ENCODE data around the gene TMEM273.

Gene TMEM273

DNA sequence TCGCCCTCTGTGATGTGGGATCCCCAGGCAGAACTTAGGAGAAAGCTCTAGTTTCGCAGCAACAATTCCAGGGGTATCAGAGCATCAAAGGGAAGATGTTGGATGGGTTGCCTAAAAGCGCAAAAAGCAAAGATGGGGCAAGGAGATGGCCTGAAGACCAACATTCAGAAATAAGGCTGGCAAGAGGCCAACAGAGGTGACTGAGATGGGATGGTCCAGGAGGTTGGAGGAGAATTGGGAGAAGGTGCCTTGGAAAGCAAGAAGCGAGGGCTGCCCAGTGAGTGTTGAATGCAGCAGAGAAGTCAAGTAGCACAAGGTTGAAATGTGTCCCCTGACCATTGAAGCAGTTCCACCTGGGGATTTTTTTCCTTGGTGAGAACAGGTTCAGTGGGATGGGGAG is 38.4 kb upstream of the TMEM273 start:
- TF ChIP-seq FOXM1 (IDR thresholded peaks at IDR 0.05; ENCODE audit: borderline replicate concordance, low read depth): no peak
- no peak for TF ChIP-seq CREB1 (IDR thresholded peaks at IDR 0.05; ENCODE audit: low read depth)
- TF ChIP-seq CEBPB (IDR thresholded peaks at IDR 0.05): no peak
- TF ChIP-seq, protein P1, sequence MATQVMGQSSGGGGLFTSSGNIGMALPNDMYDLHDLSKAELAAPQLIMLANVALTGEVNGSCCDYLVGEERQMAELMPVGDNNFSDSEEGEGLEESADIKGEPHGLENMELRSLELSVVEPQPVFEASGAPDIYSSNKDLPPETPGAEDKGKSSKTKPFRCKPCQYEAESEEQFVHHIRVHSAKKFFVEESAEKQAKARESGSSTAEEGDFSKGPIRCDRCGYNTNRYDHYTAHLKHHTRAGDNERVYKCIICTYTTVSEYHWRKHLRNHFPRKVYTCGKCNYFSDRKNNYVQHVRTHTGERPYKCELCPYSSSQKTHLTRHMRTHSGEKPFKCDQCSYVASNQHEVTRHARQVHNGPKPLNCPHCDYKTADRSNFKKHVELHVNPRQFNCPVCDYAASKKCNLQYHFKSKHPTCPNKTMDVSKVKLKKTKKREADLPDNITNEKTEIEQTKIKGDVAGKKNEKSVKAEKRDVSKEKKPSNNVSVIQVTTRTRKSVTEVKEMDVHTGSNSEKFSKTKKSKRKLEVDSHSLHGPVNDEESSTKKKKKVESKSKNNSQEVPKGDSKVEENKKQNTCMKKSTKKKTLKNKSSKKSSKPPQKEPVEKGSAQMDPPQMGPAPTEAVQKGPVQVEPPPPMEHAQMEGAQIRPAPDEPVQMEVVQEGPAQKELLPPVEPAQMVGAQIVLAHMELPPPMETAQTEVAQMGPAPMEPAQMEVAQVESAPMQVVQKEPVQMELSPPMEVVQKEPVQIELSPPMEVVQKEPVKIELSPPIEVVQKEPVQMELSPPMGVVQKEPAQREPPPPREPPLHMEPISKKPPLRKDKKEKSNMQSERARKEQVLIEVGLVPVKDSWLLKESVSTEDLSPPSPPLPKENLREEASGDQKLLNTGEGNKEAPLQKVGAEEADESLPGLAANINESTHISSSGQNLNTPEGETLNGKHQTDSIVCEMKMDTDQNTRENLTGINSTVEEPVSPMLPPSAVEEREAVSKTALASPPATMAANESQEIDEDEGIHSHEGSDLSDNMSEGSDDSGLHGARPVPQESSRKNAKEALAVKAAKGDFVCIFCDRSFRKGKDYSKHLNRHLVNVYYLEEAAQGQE (IDR thresholded peaks at IDR 0.05; ENCODE audit: low read depth): no peak
- no peak for TF ChIP-seq TEAD4 (IDR thresholded peaks at IDR 0.05)
- no peak for TF ChIP-seq TAF1 (IDR thresholded peaks at IDR 0.05; ENCODE audit: low read depth)
- no peak for TF ChIP-seq NFIC (IDR thresholded peaks at IDR 0.05)
- TF ChIP-seq EGR1 (IDR thresholded peaks at IDR 0.05): no peak
- TF ChIP-seq, protein P2, sequence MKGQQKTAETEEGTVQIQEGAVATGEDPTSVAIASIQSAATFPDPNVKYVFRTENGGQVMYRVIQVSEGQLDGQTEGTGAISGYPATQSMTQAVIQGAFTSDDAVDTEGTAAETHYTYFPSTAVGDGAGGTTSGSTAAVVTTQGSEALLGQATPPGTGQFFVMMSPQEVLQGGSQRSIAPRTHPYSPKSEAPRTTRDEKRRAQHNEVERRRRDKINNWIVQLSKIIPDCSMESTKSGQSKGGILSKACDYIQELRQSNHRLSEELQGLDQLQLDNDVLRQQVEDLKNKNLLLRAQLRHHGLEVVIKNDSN (IDR thresholded peaks at IDR 0.05): no peak
- no peak for TF ChIP-seq ZBTB7A (IDR thresholded peaks at IDR 0.05; ENCODE audit: low read depth)
- TF ChIP-seq EP300 (IDR thresholded peaks at IDR 0.05; ENCODE audit: borderline replicate concordance): no peak
- TF ChIP-seq RAD21 (IDR thresholded peaks at IDR 0.05; ENCODE audit: low read depth): no peak
- TF ChIP-seq, protein P3, sequence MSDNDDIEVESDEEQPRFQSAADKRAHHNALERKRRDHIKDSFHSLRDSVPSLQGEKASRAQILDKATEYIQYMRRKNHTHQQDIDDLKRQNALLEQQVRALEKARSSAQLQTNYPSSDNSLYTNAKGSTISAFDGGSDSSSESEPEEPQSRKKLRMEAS (IDR thresholded peaks at IDR 0.05): no peak
- TF ChIP-seq TCF12 (IDR thresholded peaks at IDR 0.05; ENCODE audit: low read depth): no peak
- no peak for TF ChIP-seq YY1 (IDR thresholded peaks at IDR 0.05; ENCODE audit: low read depth)

DNA sequence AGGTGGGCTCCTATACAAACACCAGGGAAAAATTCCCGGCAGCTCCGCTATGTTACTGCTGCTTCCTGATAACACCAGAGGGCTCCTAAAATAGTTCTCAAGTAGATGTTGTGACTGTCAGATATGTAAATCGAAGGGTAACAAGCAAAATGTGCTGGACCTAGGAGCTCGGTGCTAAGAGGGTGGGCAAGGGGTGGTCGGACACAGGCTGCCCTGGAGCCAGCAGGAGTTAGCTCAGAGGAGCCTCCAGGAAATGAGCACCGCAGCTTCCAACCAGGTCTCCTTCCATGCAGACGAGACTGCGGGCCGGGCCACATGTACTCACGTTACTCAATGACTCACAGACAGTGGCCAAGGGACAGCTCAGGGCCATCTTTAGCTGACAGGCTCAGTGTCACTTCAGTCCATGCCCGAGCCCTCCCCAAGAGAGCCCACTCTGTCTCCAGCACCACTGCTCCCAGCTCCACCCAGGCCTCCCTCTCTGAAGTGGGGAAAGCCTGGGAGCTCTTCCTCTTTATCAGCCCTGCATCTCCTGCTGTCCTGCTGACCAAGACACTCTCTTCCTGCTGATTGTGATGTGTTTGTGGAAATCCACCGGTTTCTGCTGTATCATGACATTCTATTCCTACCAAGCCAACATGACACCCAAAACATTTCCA is 37.2 kb upstream of the TMEM273 start:
- TF ChIP-seq, protein P2 (IDR thresholded peaks at IDR 0.05): no peak

DNA sequence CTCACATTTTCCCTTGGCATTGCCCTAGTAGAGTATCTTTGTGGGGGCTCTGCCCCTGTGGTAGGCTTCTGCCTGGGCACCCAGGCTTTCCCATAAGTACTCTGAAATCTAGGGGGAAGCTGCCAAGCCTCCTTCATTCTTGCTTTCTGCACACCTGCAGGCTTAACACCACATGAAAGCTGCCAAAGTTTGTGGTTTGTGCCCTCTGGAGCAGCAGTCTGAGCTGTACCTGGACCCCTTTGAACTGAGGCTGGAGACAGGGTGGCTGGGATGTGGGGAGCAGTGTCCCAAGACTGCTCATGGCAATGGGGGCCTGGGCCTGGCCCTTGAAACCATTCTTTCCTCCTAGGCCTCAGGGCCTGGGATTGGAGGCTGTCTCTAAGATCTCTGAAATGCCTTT is 35.0 kb upstream of the TMEM273 start:
- no peak for TF ChIP-seq NFIC (IDR thresholded peaks at IDR 0.05)
- TF ChIP-seq YY1 (IDR thresholded peaks at IDR 0.05; ENCODE audit: low read depth): no peak
- TF ChIP-seq, protein P2 (IDR thresholded peaks at IDR 0.05): no peak
- no peak for TF ChIP-seq EGR1 (IDR thresholded peaks at IDR 0.05)
- TF ChIP-seq, protein P3 (IDR thresholded peaks at IDR 0.05): no peak
- TF ChIP-seq, protein P1 (IDR thresholded peaks at IDR 0.05; ENCODE audit: low read depth): no peak
- TF ChIP-seq CREB1 (IDR thresholded peaks at IDR 0.05; ENCODE audit: low read depth): no peak
- TF ChIP-seq TAF1 (IDR thresholded peaks at IDR 0.05; ENCODE audit: low read depth): no peak
- no peak for TF ChIP-seq TEAD4 (IDR thresholded peaks at IDR 0.05)
- no peak for TF ChIP-seq EP300 (IDR thresholded peaks at IDR 0.05; ENCODE audit: borderline replicate concordance)
- TF ChIP-seq TCF12 (IDR thresholded peaks at IDR 0.05; ENCODE audit: low read depth): no peak
- TF ChIP-seq RAD21 (IDR thresholded peaks at IDR 0.05; ENCODE audit: low read depth): no peak

DNA sequence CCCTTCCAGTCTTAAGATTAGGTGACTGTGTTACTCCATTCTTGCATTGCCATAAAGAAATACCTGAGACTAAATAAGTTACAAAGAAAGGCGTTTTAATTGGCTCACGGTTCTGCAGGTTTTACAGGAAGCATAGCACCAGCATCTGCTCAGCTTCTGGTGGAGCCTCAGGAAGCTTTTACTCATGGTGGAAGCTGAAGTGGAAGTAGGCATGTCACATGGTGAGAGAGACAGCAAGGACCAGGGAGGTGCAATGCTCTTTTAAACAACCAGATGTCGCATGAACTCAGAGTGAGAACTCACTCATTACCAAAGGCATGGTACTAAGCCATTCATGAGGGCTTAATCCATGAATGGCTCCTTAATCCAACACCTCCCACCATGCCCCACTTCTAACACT is 34.0 kb upstream of the TMEM273 start:
- TF ChIP-seq TAF1 (IDR thresholded peaks at IDR 0.05; ENCODE audit: low read depth): no peak
- TF ChIP-seq, protein P1 (IDR thresholded peaks at IDR 0.05; ENCODE audit: low read depth): no peak
- no peak for TF ChIP-seq CREB1 (IDR thresholded peaks at IDR 0.05; ENCODE audit: low read depth)
- TF ChIP-seq, protein P2 (IDR thresholded peaks at IDR 0.05): no peak
- TF ChIP-seq, protein P3 (IDR thresholded peaks at IDR 0.05): no peak
- no peak for TF ChIP-seq TCF12 (IDR thresholded peaks at IDR 0.05; ENCODE audit: low read depth)
- no peak for TF ChIP-seq ZBTB7A (IDR thresholded peaks at IDR 0.05; ENCODE audit: low read depth)
- no peak for TF ChIP-seq RAD21 (IDR thresholded peaks at IDR 0.05; ENCODE audit: low read depth)
- TF ChIP-seq CEBPB (IDR thresholded peaks at IDR 0.05): no peak
- TF ChIP-seq EGR1 (IDR thresholded peaks at IDR 0.05): no peak
- no peak for TF ChIP-seq EP300 (IDR thresholded peaks at IDR 0.05; ENCODE audit: borderline replicate concordance)
- no peak for TF ChIP-seq NFIC (IDR thresholded peaks at IDR 0.05)
